Heart right ventricle (tissue), 16 donors: ENCODE measurements around the gene ZNF385B. TPM values are rescaled to one million over a fixed set of nuclear protein-coding genes. Genes with fewer than 3 reads are reported as not detected.
A peak's percentile ranks its signal among the peaks of the same experiment; 100 is the strongest.

Source experiments
- ATAC-seq, 8 donors: fragments of 200-7000 bp; cut with Tn5 transposase; one replicate each; pipeline ENCODE4 v1.9.1; 2020; ENCODE audit warnings: mild to moderate bottlenecking in 8 of 8, moderate library complexity in 8 of 8, moderate number of reproducible peaks in 1 of 8
- DNase-seq, 2 donors: peaks; one replicate each; pipeline ENCODE4 v3.0.0-alpha.2; 2020
- H3K27ac ChIP-seq, 10 donors: fragments of 200-600 bp; sonication (generic) in 2 of 10; one replicate each; pipeline versions ENCODE4 v1.5.0 to v1.8.0; 2020 to 2022; ENCODE audit warnings: mild to moderate bottlenecking in 3 of 10
- H3K27me3 ChIP-seq, 7 donors: fragments of 200-600 bp; one replicate each; pipeline ENCODE4 v1.8.0; 2021 to 2022; ENCODE audit warnings: mild to moderate bottlenecking in 2 of 7
- H3K36me3 ChIP-seq, 9 donors: fragments of 200-600 bp; sonication (generic) in 1 of 9; one replicate each; pipeline versions ENCODE4 v1.5.0 to v1.8.0; 2020 to 2022; ENCODE audit warnings: mild to moderate bottlenecking in 2 of 9
- H3K4me1 ChIP-seq, 9 donors: fragments of 200-600 bp; sonication (generic) in 1 of 9; one replicate each; pipeline versions ENCODE4 v1.5.0 to v1.8.0; 2020 to 2022; ENCODE audit warnings: mild to moderate bottlenecking in 4 of 9
- H3K4me3 ChIP-seq, 10 donors: fragments of 200-600 bp; sonication (generic) in 2 of 10; one replicate each; pipeline versions ENCODE4 v1.5.0 to v1.8.0; 2020 to 2022; ENCODE audit warnings: mild to moderate bottlenecking in 7 of 10, moderate library complexity in 2 of 10
- H3K9me3 ChIP-seq, 11 donors: fragments of 200-600 bp in 10 of 11; sonication (generic) in 2 of 11; one replicate each; pipeline versions ENCODE4 v1.5.0 to v1.8.0; 2013 to 2022; ENCODE audit warnings: mild to moderate bottlenecking in 2 of 11, control low read depth in 1 of 11, moderate library complexity in 1 of 11
- WGBS, 2 donors: extraction: QIAGEN DNeasy Blood & Tissue Kit; methylation state at CpG; one replicate each; pipeline ENCODE4 v1.1.7; 2013; ENCODE audit warnings: inconsistent platforms in 1 of 2; 5-methylcytosine and 5-hydroxymethylcytosine counted together
- intact Hi-C, 10 donors: fragments of 100-400 bp; cut with DNase I; formaldehyde crosslinking; loops; one replicate each; pipeline versions ENCODE4 v1.11.1 to v1.14.2; 2022
- polyA plus RNA-seq, 2 donors: library from polyadenylated mRNA; stranded (reverse); fragments of 200-250 nt; gene quantifications; one replicate each; pipeline ENCODE4 v1.2.3, GENCODE V29; 2013
- total RNA-seq, 10 donors: library from RNA; stranded (reverse); fragmentation: NEBNext Ultra II Directional in 3 of 10; extraction: Animal tissue kit (Norgen Biotek cat#: 25700) in 3 of 10; gene quantifications; one replicate each; pipeline versions ENCODE4 v1.2.1 to v1.2.4, GENCODE V29; 2021 to 2023
- TF ChIP-seq, protein P1 (sequence below), 9 donors: fragments of 200-600 bp; sonication (generic) in 2 of 9; IDR thresholded peaks; one replicate each; pipeline versions ENCODE4 v1.5.0 to v1.8.0; 2021 to 2022; ENCODE audit warnings: antibody characterized with exemption in 9 of 9, mild to moderate bottlenecking in 5 of 9, moderate library complexity in 1 of 9
- donor health status: Arrhythmogenic right ventricular cardiomyopathy.
- donor health status: ischemic (EF 13 %, LVEDD 7.1; RV severe dilation, severe dysfunction).
- donor health status: healthy with polysubstance abuse.
- donor health status: DM: no; HTN: yes; CAD: no.
- donor health status: DM: no; HTN: no; CAD: no.
- donor health status: ischemic (EF 25% LVEDD 6.9; RV normal size, moderate dysfunction).
- donor health status: ischemic (EF 25% LVEDD 5.7; RV mildly dilated, moderate dysfunction).
- donor health status: healthy.
- donor health status: DM: yes; HTN: yes; CAD: no.
- donor health status: Ischemic cardiomyopathy.
- donor health status: ischemic (EF 35%, LVEDD 5.7; RV mildly dilated, moderate dysfunction).
- donor health status: nonischemic (EF 11% LVEDD 7.7; RV severe dilation, severe dysfunction).
- donor health status: DM: yes; HTN: yes; CAD: no.
- donor health status: PGD.
- donor health status: ischemic (EF 29% LVEDD 5.4; RV normal size, mild dysfunction).
- donor health status: nonischemic (EF 23%, LVEDD 6.1; RV moderate dilation, normal function).

The ZNF385B gene
- total and polyA plus RNA-seq, 12 donors: 0.19 to 19.7 (median 1.7) TPM

DNA sequence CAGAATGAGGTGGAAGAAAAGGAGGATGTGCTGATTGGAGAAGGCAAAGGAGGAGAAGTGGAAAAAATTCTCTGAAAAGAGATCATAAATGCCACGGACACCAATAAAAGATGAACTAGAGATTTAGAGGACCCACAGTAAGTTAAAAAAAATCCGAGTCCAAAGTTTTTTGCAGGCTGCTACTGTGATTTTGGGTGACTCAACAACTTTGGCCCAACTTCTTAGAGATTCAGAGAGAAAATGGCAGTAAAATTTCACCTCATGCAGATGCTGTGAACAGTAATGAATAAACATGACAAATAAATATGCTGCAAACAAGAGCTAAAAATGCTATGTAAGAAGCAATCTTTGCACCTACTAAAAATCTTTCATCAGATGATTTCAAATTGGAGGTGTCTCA lies 419.9 kb downstream of the ZNF385B start:
- peaks cover 0 to 8% (median 0%) of the 10 kb centered on the region in 7 donors for H3K27me3 ChIP-seq
- intact Hi-C loops: loop anchor here in 7 of 10 donors (2.0 to 10.0 kb wide), 5 partner anchors 217 to 677 kb away; no protein-coding TSS in a partner anchor
- no peaks in the 10 kb centered on the region for H3K9me3 ChIP-seq
- H3K36me3 ChIP-seq: no peaks in the 10 kb centered on the region
- TF ChIP-seq, protein P1, sequence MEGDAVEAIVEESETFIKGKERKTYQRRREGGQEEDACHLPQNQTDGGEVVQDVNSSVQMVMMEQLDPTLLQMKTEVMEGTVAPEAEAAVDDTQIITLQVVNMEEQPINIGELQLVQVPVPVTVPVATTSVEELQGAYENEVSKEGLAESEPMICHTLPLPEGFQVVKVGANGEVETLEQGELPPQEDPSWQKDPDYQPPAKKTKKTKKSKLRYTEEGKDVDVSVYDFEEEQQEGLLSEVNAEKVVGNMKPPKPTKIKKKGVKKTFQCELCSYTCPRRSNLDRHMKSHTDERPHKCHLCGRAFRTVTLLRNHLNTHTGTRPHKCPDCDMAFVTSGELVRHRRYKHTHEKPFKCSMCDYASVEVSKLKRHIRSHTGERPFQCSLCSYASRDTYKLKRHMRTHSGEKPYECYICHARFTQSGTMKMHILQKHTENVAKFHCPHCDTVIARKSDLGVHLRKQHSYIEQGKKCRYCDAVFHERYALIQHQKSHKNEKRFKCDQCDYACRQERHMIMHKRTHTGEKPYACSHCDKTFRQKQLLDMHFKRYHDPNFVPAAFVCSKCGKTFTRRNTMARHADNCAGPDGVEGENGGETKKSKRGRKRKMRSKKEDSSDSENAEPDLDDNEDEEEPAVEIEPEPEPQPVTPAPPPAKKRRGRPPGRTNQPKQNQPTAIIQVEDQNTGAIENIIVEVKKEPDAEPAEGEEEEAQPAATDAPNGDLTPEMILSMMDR (IDR thresholded peaks at IDR 0.05): no peak
- WGBS, 2 donors: 76 to 87% methylated on average over 2 of the region's 2 CpGs
- H3K4me1 ChIP-seq: peaks cover 0 to 14% (median 0%) of the 10 kb centered on the region in 9 donors
- H3K4me3 ChIP-seq: no peak overlapping the region
- ATAC-seq: no peak
- no peak overlapping the region for H3K27ac ChIP-seq
- DNase-seq: no peak

- peak in 1 of 8 donors; percentile 15 for ATAC-seq
- intact Hi-C loops: loop anchor here in 7 of 10 donors (2.0 to 10.0 kb wide), 5 partner anchors 216 to 676 kb away; no protein-coding TSS in a partner anchor
- H3K4me1 ChIP-seq: peaks cover 0 to 14% (median 0%) of the 10 kb centered on the region in 9 donors
- no peaks in the 10 kb centered on the region for H3K9me3 ChIP-seq
- no peak for DNase-seq
- peaks cover 0 to 8% (median 0%) of the 10 kb centered on the region in 7 donors for H3K27me3 ChIP-seq
- 76 to 92% methylated on average over 5 of the region's 5 CpGs for WGBS, 2 donors
- H3K36me3 ChIP-seq: no peaks in the 10 kb centered on the region
- TF ChIP-seq, protein P1 (IDR thresholded peaks at IDR 0.05): peak in 8 of 9 donors; percentile 36 to 74 (median 65)
- no peak overlapping the region for H3K27ac ChIP-seq
- H3K4me3 ChIP-seq: no peak overlapping the region
Measured at GRCh38 chr2:179440642-179441251, 420.7 kb downstream of the ZNF385B start.

DNA sequence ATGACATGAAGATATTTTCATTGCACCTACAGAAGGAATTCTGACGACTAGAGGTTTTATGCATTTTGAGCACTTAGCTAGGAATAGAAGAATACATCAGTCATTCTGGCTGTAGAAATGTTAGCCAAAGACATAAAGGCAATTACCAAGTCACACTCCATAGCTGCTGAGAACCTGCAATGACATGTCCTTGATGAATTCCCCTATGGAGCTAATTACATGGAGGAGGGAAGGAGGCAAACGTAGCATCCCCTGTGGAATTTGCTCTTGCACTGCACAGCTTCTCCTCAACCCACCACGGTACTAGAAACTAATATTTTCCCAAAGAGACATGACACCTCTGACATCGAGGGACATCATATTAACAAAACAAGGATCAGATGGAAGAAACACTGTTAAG lies 422.8 kb downstream of the ZNF385B start:
- Histone ChIP-seq H3K27ac (no peak overlapping the region), H3K27me3 (peaks cover 0 to 12% (median 0%) of the 10 kb centered on the region in 7 donors), H3K4me3 (no peak overlapping the region), H3K36me3 (no peaks in the 10 kb centered on the region), H3K4me1 (peaks cover 0 to 14% (median 0%) of the 10 kb centered on the region in 9 donors), H3K9me3 (no peaks in the 10 kb centered on the region)
- 41 to 53% methylated on average over 4 of the region's 4 CpGs for WGBS, 2 donors
- TF ChIP-seq, protein P1 (IDR thresholded peaks at IDR 0.05): no peak
- DNase-seq (no peak), ATAC-seq (no peak)
- intact Hi-C loops: no loop called here

DNA sequence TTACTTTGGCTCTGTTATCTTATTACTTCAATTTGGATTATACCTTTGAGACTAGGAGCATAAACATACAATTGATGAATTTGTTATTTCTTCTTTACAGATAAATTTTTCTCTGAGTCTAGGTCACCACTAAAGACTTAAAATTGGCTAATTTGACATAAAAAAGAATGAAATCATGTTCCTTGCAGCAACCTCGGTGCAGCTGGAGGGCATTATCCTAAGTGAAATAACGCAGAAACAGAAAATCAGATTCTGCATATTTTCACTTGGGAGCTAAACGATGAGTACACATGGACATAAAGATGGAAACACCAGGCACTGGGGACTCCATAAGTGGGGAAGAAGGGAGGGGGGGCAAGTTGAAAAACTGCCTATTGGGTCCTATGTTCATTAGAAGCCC lies 424.0 kb downstream of the ZNF385B start:
- H3K4me1 ChIP-seq: peaks cover 0 to 3% (median 0%) of the 10 kb centered on the region in 9 donors
- H3K9me3 ChIP-seq: no peaks in the 10 kb centered on the region
- 69 to 74% methylated on average over 3 of the region's 3 CpGs for WGBS, 2 donors
- H3K36me3 ChIP-seq: no peaks in the 10 kb centered on the region
- no peak overlapping the region for H3K4me3 ChIP-seq
- H3K27ac ChIP-seq: no peak overlapping the region
- intact Hi-C loops: no loop called here
- DNase-seq (no peak), ATAC-seq (no peak)
- TF ChIP-seq, protein P1 (IDR thresholded peaks at IDR 0.05): no peak
- H3K27me3 ChIP-seq: peaks cover 0 to 12% (median 0%) of the 10 kb centered on the region in 7 donors
